ENCODE measurements around the gene ZKSCAN4. TPM values are rescaled to one million over a fixed set of nuclear protein-coding genes. Genes with fewer than 3 reads are reported as not detected.

The ZKSCAN4 gene
- total RNA-seq, 4 donors from 2014 or later = 1.5 to 15.6 (median 4.7) TPM

GRCh38 chr6:28248916-28249315 lies 3.2 kb downstream of the ZKSCAN4 start:
- no peak for DNase-seq
- intact Hi-C loops (cut with DNase I; ENCODE audit: low total_unique reads) = no loop called here
- Histone ChIP-seq H3K4me3 (no peak overlapping the region), H3K36me3 (no peaks in the 10 kb centered on the region), H3K4me1 (peaks cover 0 to 6% of the 10 kb centered on the region in 2 donors), H3K27me3 (no peaks in the 10 kb centered on the region), H3K27ac (no peak overlapping the region), H3K9me3 (no peaks in the 10 kb centered on the region)
- TF ChIP-seq CTCF (IDR thresholded peaks at IDR 0.05) (no peak), POLR2A (IDR thresholded peaks at IDR 0.05) (no peak)

GRCh38 chr6:28245206-28245941 lies 6.7 kb downstream of the ZKSCAN4 start:
- Histone ChIP-seq H3K27me3 (no peaks in the 10 kb centered on the region), H3K27ac (no peak overlapping the region), H3K4me3 (no peak overlapping the region), H3K36me3 (no peaks in the 10 kb centered on the region), H3K4me1 (no peaks in the 10 kb centered on the region), H3K9me3 (no peaks in the 10 kb centered on the region)
- no peak for DNase-seq
- no peak for TF ChIP-seq POLR2A (IDR thresholded peaks at IDR 0.05)
- TF ChIP-seq CTCF (IDR thresholded peaks at IDR 0.05) = no peak
- intact Hi-C loops (cut with DNase I; ENCODE audit: low total_unique reads) = no loop called here

DNA sequence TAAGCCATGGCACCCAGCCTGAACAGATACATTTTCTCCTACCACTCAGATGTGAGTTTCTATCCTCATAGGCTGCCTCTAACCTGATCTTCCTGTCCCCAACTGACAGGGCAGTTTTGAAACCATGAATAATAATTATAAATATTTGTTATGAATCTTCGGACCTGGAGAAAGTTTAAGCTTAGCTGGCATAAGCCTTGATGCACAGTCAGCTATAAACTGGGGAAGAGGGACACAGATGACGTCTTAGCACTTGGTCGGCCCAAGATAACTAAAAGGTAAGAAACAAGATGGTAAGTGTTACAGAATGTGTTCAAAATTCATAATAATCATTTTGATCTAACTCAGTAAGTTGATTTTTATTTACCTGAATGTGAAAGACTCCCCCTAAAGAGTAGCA lies 8.1 kb downstream of the ZKSCAN4 start:
- intact Hi-C loops (cut with DNase I; ENCODE audit: low total_unique reads) = no loop called here
- Histone ChIP-seq H3K4me1 (no peaks in the 10 kb centered on the region), H3K4me3 (no peak overlapping the region), H3K27me3 (no peaks in the 10 kb centered on the region), H3K9me3 (no peaks in the 10 kb centered on the region), H3K36me3 (no peaks in the 10 kb centered on the region), H3K27ac (no peak overlapping the region)
- DNase-seq = no peak
- TF ChIP-seq POLR2A (IDR thresholded peaks at IDR 0.05) = no peak
- TF ChIP-seq CTCF (IDR thresholded peaks at IDR 0.05) = no peak

DNA sequence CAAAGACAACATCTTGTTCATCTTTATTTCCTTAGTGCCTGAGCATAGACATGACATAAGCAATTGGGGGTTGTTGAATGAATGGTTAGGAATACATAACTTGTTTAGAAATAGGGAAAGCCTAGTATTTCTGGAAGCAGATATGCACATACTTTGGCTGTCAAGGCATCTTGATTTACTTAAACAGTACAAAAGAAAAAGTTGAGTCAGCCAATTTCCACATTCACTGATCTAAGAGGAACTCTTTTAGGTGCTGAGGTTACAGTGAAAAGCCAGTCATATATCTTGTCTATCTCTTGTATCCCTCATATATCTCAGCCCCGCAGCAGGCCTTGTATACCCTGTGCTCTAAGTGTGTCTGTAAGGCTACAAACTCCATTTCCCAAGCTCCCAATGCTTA lies 11.6 kb downstream of the ZKSCAN4 start:
- no peaks in the 10 kb centered on the region for H3K27me3 ChIP-seq
- no peaks in the 10 kb centered on the region for H3K4me1 ChIP-seq
- intact Hi-C loops (cut with DNase I; ENCODE audit: low total_unique reads) = no loop called here
- DNase-seq = no peak
- H3K9me3 ChIP-seq = no peaks in the 10 kb centered on the region
- H3K4me3 ChIP-seq = no peak overlapping the region
- H3K27ac ChIP-seq = no peak overlapping the region
- H3K36me3 ChIP-seq = no peaks in the 10 kb centered on the region
- TF ChIP-seq POLR2A (IDR thresholded peaks at IDR 0.05) = no peak
- TF ChIP-seq CTCF (IDR thresholded peaks at IDR 0.05) = no peak

DNA sequence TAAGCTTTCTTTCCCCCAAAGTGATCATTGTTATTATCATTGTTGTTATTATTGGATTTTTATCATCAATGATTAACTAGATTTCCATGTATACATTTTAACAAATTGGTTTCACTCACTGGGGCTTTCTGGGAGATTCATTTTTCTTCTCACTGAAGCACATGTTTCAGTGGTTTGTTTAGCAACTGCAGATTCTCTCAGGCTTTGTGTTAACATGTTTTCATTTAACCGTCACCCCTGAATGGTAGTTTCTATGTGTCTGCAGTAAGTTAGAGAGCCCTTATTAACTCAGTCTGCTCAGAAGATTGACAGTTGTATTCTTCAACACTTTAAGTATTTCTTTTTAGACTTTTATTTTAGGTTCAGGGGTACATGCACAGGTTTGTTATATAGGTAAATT lies 12.4 kb downstream of the ZKSCAN4 start:
- Histone ChIP-seq H3K27me3 (no peaks in the 10 kb centered on the region), H3K36me3 (no peaks in the 10 kb centered on the region), H3K27ac (no peak overlapping the region), H3K4me1 (no peaks in the 10 kb centered on the region), H3K4me3 (no peak overlapping the region), H3K9me3 (no peaks in the 10 kb centered on the region)
- intact Hi-C loops (cut with DNase I; ENCODE audit: low total_unique reads) = no loop called here
- DNase-seq = no peak
- TF ChIP-seq CTCF (IDR thresholded peaks at IDR 0.05) (no peak), POLR2A (IDR thresholded peaks at IDR 0.05) (no peak)
